GM12878 (cell line): ENCODE measurements around the gene ROBO4.

Source experiments
- MTA2 ChIP-seq: fragments of 450-650 bp; IDR thresholded peaks from 2 replicates; pipeline ENCODE4 v1.6.1; 2016; ENCODE audit warnings: low read depth, mild to moderate bottlenecking, moderate library complexity
- NFIC ChIP-seq: IDR thresholded peaks from 2 replicates; pipeline ENCODE4 v1.6.1; 2012; ENCODE audit warnings: low read depth, mild to moderate bottlenecking, inconsistent platforms, low read length, moderate library complexity
- POLR2AphosphoS5 ChIP-seq: IDR thresholded peaks from 2 replicates; pipeline ENCODE4 v1.6.1; 2011; ENCODE audit warnings: mild to moderate bottlenecking, low read length, inconsistent platforms
- RBBP5 ChIP-seq: fragments of 200-600 bp; sonication (generic); conservative IDR thresholded peaks from 2 replicates; pipeline ENCODE4 v1.6.1; 2016
- SREBF2 ChIP-seq: IDR thresholded peaks from 2 replicates; pipeline ENCODE4 v1.6.1; 2012; ENCODE audit warnings: mild to moderate bottlenecking, low read length
- SUZ12 ChIP-seq: fragments of 200-600 bp; sonication (generic); IDR thresholded peaks from one replicate; pipeline ENCODE4 v1.6.1; 2018; ENCODE audit warnings: antibody characterized with exemption, mild to moderate bottlenecking; ENCODE audit not compliant: unreplicated experiment
- WRNIP1 ChIP-seq: IDR thresholded peaks from 2 replicates; pipeline ENCODE4 v1.6.1; 2011; ENCODE audit warnings: low read depth, low read length, improper control_type of control experiment, borderline replicate concordance

- peak; percentile 16 for TF ChIP-seq SUZ12
- TF ChIP-seq SREBF2, result no peak
- TF ChIP-seq POLR2AphosphoS5, result no peak
- TF ChIP-seq RBBP5, result no peak
- no peak for TF ChIP-seq NFIC
- TF ChIP-seq MTA2, result no peak
- TF ChIP-seq WRNIP1, result no peak
These were observed 31.5 kb downstream of the ROBO4 start for GRCh38 chr11:124865902-124866851.
